SH-SY5Y (cell line): ENCODE measurements around the gene AMPD2.

ENCODE experiments used
- GATA2 ChIP-seq: IDR thresholded peaks from 2 replicates; pipeline ENCODE4 v1.6.1; 2011; ENCODE audit warnings: mild to moderate bottlenecking, low read depth, low read length
- GATA3 ChIP-seq: IDR thresholded peaks from 2 replicates; pipeline ENCODE4 v1.6.1; 2011; ENCODE audit warnings: low read depth, mild to moderate bottlenecking, low read length, moderate library complexity

Gene AMPD2

GRCh38 chr1:109632671-109633346 is 13.2 kb downstream of the AMPD2 start:
- peak; percentile 26; the same call in 1 of the 2 replicates for TF ChIP-seq GATA2
- no peak for TF ChIP-seq GATA3

- TF ChIP-seq GATA2: no peak
- no peak for TF ChIP-seq GATA3
Measured at GRCh38 chr1:109634292-109634691, 14.7 kb downstream of the AMPD2 start.

- no peak for TF ChIP-seq GATA3
- no peak for TF ChIP-seq GATA2
Measured at GRCh38 chr1:109634771-109635750, 15.4 kb downstream of the AMPD2 start.

- TF ChIP-seq GATA3: no peak
- TF ChIP-seq GATA2: no peak
Measured at GRCh38 chr1:109635862-109636200, 16.2 kb downstream of the AMPD2 start.

GRCh38 chr1:109636201-109636952 is 16.7 kb downstream of the AMPD2 start:
- no peak for TF ChIP-seq GATA3
- TF ChIP-seq GATA2: no peak

GRCh38 chr1:109637446-109637845 is 17.8 kb downstream of the AMPD2 start:
- TF ChIP-seq GATA2 (no peak), GATA3 (no peak)

- TF ChIP-seq GATA3: no peak
- no peak for TF ChIP-seq GATA2
Measured at GRCh38 chr1:109639063-109639840, 19.6 kb downstream of the AMPD2 start.

- no peak for TF ChIP-seq GATA3
- no peak for TF ChIP-seq GATA2
Measured at GRCh38 chr1:109639841-109640184, 20.2 kb downstream of the AMPD2 start.

GRCh38 chr1:109640285-109640865 is 20.7 kb downstream of the AMPD2 start:
- TF ChIP-seq GATA2 (peak; percentile 93), GATA3 (peak; percentile 83)

- TF ChIP-seq GATA2 (no peak), GATA3 (no peak)
Measured at GRCh38 chr1:109641078-109641740, 21.6 kb downstream of the AMPD2 start.

GRCh38 chr1:109641861-109642260 is 22.2 kb downstream of the AMPD2 start:
- TF ChIP-seq GATA2 (no peak), GATA3 (no peak)

- TF ChIP-seq GATA2 (no peak), GATA3 (no peak)
Measured at GRCh38 chr1:109642626-109643025, 23.0 kb downstream of the AMPD2 start.

GRCh38 chr1:109643385-109644230 is 24.0 kb downstream of the AMPD2 start:
- TF ChIP-seq GATA3 (no peak), GATA2 (no peak)
